Fibroblast of gingiva (primary cell): Measurements from ENCODE around the gene TIAM1.
A peak's percentile ranks its signal among the peaks of the same experiment; 100 is the strongest.

Experiments used
- DNase-seq: peaks from one replicate; pipeline ENCODE4 v3.0.0-alpha.2; 2011; ENCODE audit warnings: low read depth

The TIAM1 gene

GRCh38 chr21:31352836-31353235 is 8.8 kb upstream of the TIAM1 start:
- no peak for DNase-seq

- DNase-seq: no peak
Measured at GRCh38 chr21:31351960-31352359, 7.9 kb upstream of the TIAM1 start.

GRCh38 chr21:31351438-31351837 is 7.4 kb upstream of the TIAM1 start:
- DNase-seq: no peak

- DNase-seq: no peak
Measured at GRCh38 chr21:31349208-31349607, 5.1 kb upstream of the TIAM1 start.

GRCh38 chr21:31348188-31348587 is 4.1 kb upstream of the TIAM1 start:
- DNase-seq: no peak

- DNase-seq: peak; percentile 22
Measured at GRCh38 chr21:31347435-31348032, 3.5 kb upstream of the TIAM1 start.

- DNase-seq: no peak
Measured at GRCh38 chr21:31346256-31346821, 2.3 kb upstream of the TIAM1 start.

- no peak for DNase-seq
Measured at GRCh38 chr21:31345136-31345535, 1.1 kb upstream of the TIAM1 start.

- no peak for DNase-seq
Measured at GRCh38 chr21:31343030-31343510, 991 bp downstream of the TIAM1 start.

GRCh38 chr21:31342348-31342747 is 1.7 kb downstream of the TIAM1 start:
- no peak for DNase-seq

- no peak for DNase-seq
Measured at GRCh38 chr21:31340942-31341487, 3.0 kb downstream of the TIAM1 start.

GRCh38 chr21:31340514-31340913 is 3.5 kb downstream of the TIAM1 start:
- DNase-seq: no peak

- no peak for DNase-seq
Measured at GRCh38 chr21:31339721-31340120, 4.3 kb downstream of the TIAM1 start.

- no peak for DNase-seq
Measured at GRCh38 chr21:31338908-31339368, 5.1 kb downstream of the TIAM1 start.

GRCh38 chr21:31337996-31338907 is 5.8 kb downstream of the TIAM1 start:
- DNase-seq: no peak

GRCh38 chr21:31337086-31337485 is 7.0 kb downstream of the TIAM1 start:
- no peak for DNase-seq

- DNase-seq: no peak
Measured at GRCh38 chr21:31336739-31337040, 7.4 kb downstream of the TIAM1 start.

- DNase-seq: peak; percentile 72
Measured at GRCh38 chr21:31335957-31336738, 7.9 kb downstream of the TIAM1 start.

GRCh38 chr21:31334648-31335121 is 9.4 kb downstream of the TIAM1 start:
- DNase-seq: no peak

GRCh38 chr21:31332525-31332924 is 11.5 kb downstream of the TIAM1 start:
- DNase-seq: no peak

GRCh38 chr21:31331231-31331630 is 12.8 kb downstream of the TIAM1 start:
- no peak for DNase-seq

- no peak for DNase-seq
Measured at GRCh38 chr21:31330144-31330483, 13.9 kb downstream of the TIAM1 start.
